ENCODE data around the gene ECEL1.

The ECEL1 gene

DNA sequence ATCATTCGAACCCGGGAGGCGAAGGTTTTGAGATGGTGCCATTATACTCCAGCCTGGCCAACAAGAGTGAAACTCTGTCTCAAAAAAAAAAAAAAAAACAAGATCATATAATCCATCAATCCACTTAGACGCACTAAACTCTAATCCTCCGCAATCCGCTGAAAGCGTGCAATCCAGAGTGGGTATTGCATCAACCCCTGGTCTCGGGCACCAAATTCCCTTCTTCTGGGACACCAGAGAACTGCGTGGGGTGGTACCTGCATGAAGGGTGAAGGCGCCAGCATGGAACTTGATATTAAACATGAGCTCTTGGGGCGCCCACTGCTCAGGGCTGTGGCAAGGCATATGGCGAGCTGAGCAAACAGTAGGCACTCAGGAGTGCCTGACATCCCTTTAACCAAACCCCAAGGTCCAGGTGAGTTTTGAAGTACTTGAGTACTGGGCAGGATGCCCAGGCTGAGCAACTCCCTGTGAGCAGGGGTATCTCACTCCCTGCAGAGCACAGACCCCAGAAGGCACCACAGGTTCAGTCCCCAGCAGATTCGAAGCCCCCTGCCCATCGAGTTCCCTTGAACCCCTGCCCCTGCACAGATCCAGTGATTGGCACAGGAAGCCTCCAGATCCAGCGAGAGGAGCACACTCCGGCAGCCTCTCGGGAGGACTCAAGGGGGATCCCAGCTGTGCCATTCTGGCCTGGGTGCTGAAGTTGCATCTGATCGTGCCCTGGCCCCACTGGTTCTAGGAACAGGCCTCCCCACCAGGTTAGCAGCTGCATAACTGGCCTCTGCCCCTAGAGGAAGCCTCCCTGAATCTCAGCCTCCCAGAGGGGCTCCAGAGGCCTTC is 23.7 kb downstream of the ECEL1 start:
- no peak for TF ChIP-seq ZNF610 (tag by site-specific recombination; IDR thresholded peaks at IDR 0.05; ENCODE audit: borderline replicate concordance)
- no peak for TF ChIP-seq ZNF596 (tag by site-specific recombination; IDR thresholded peaks at IDR 0.05)
- TF ChIP-seq, protein P1, sequence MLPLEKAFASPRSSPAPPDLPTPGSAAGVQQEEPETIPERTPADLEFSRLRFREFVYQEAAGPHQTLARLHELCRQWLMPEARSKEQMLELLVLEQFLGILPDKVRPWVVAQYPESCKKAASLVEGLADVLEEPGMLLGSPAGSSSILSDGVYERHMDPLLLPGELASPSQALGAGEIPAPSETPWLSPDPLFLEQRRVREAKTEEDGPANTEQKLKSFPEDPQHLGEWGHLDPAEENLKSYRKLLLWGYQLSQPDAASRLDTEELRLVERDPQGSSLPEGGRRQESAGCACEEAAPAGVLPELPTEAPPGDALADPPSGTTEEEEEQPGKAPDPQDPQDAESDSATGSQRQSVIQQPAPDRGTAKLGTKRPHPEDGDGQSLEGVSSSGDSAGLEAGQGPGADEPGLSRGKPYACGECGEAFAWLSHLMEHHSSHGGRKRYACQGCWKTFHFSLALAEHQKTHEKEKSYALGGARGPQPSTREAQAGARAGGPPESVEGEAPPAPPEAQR (tag by site-specific recombination; IDR thresholded peaks at IDR 0.05), result no peak
- TF ChIP-seq, protein P2, sequence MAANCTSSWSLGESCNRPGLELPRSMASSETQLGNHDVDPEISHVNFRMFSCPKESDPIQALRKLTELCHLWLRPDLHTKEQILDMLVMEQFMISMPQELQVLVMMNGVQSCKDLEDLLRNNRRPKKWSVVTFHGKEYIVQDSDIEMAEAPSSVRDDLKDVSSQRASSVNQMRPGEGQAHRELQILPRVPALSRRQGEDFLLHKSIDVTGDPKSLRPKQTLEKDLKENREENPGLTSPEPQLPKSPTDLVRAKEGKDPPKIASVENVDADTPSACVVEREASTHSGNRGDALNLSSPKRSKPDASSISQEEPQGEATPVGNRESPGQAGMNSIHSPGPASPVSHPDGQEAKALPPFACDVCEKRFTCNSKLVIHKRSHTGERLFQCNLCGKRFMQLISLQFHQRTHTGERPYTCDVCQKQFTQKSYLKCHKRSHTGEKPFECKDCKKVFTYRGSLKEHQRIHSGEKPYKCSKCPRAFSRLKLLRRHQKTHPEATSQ (tag by site-specific recombination; IDR thresholded peaks at IDR 0.05), result no peak
- TF ChIP-seq, protein P3, sequence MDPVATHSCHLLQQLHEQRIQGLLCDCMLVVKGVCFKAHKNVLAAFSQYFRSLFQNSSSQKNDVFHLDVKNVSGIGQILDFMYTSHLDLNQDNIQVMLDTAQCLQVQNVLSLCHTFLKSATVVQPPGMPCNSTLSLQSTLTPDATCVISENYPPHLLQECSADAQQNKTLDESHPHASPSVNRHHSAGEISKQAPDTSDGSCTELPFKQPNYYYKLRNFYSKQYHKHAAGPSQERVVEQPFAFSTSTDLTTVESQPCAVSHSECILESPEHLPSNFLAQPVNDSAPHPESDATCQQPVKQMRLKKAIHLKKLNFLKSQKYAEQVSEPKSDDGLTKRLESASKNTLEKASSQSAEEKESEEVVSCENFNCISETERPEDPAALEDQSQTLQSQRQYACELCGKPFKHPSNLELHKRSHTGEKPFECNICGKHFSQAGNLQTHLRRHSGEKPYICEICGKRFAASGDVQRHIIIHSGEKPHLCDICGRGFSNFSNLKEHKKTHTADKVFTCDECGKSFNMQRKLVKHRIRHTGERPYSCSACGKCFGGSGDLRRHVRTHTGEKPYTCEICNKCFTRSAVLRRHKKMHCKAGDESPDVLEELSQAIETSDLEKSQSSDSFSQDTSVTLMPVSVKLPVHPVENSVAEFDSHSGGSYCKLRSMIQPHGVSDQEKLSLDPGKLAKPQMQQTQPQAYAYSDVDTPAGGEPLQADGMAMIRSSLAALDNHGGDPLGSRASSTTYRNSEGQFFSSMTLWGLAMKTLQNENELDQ (tag by site-specific recombination; IDR thresholded peaks at IDR 0.05; ENCODE audit: low read depth), result no peak
- no peak for TF ChIP-seq ZNF501 (tag by site-specific recombination; IDR thresholded peaks at IDR 0.05)
- TF ChIP-seq ZNF416 (tag by site-specific recombination; IDR thresholded peaks at IDR 0.05), result no peak
- TF ChIP-seq, protein P4, sequence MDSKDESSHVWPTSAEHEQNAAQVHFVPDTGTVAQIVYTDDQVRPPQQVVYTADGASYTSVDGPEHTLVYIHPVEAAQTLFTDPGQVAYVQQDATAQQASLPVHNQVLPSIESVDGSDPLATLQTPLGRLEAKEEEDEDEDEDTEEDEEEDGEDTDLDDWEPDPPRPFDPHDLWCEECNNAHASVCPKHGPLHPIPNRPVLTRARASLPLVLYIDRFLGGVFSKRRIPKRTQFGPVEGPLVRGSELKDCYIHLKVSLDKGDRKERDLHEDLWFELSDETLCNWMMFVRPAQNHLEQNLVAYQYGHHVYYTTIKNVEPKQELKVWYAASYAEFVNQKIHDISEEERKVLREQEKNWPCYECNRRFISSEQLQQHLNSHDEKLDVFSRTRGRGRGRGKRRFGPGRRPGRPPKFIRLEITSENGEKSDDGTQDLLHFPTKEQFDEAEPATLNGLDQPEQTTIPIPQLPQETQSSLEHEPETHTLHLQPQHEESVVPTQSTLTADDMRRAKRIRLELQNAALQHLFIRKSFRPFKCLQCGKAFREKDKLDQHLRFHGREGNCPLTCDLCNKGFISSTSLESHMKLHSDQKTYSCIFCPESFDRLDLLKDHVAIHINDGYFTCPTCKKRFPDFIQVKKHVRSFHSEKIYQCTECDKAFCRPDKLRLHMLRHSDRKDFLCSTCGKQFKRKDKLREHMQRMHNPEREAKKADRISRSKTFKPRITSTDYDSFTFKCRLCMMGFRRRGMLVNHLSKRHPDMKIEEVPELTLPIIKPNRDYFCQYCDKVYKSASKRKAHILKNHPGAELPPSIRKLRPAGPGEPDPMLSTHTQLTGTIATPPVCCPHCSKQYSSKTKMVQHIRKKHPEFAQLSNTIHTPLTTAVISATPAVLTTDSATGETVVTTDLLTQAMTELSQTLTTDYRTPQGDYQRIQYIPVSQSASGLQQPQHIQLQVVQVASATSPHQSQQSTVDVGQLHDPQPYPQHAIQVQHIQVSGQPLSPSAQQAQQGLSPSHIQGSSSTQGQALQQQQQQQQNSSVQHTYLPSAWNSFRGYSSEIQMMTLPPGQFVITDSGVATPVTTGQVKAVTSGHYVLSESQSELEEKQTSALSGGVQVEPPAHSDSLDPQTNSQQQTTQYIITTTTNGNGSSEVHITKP (tag by site-specific recombination; IDR thresholded peaks at IDR 0.05), result no peak
- TF ChIP-seq SETDB1 (IDR thresholded peaks at IDR 0.05; ENCODE audit: insufficient read length, low read length), result no peak
- no peak for TF ChIP-seq ZNF48 (tag by site-specific recombination; IDR thresholded peaks at IDR 0.05)
- no peak for TF ChIP-seq TRIM28 (IDR thresholded peaks at IDR 0.05; ENCODE audit: borderline replicate concordance, low read length)
- TF ChIP-seq, protein P5, sequence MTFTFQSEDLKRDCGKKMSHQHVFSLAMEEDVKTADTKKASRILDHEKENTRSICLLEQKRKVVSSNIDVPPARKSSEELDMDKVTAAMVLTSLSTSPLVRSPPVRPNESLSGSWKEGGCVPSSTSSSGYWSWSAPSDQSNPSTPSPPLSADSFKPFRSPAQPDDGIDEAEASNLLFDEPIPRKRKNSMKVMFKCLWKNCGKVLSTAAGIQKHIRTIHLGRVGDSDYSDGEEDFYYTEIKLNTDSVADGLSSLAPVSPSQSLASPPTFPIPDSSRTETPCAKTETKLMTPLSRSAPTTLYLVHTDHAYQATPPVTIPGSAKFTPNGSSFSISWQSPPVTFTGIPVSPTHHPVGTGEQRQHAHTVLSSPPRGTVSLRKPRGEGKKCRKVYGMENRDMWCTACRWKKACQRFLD (tag by site-specific recombination; IDR thresholded peaks at IDR 0.05), result no peak
- no peak for TF ChIP-seq ZNF426 (tag by site-specific recombination; IDR thresholded peaks at IDR 0.05)
- TF ChIP-seq, protein P6, sequence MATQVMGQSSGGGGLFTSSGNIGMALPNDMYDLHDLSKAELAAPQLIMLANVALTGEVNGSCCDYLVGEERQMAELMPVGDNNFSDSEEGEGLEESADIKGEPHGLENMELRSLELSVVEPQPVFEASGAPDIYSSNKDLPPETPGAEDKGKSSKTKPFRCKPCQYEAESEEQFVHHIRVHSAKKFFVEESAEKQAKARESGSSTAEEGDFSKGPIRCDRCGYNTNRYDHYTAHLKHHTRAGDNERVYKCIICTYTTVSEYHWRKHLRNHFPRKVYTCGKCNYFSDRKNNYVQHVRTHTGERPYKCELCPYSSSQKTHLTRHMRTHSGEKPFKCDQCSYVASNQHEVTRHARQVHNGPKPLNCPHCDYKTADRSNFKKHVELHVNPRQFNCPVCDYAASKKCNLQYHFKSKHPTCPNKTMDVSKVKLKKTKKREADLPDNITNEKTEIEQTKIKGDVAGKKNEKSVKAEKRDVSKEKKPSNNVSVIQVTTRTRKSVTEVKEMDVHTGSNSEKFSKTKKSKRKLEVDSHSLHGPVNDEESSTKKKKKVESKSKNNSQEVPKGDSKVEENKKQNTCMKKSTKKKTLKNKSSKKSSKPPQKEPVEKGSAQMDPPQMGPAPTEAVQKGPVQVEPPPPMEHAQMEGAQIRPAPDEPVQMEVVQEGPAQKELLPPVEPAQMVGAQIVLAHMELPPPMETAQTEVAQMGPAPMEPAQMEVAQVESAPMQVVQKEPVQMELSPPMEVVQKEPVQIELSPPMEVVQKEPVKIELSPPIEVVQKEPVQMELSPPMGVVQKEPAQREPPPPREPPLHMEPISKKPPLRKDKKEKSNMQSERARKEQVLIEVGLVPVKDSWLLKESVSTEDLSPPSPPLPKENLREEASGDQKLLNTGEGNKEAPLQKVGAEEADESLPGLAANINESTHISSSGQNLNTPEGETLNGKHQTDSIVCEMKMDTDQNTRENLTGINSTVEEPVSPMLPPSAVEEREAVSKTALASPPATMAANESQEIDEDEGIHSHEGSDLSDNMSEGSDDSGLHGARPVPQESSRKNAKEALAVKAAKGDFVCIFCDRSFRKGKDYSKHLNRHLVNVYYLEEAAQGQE (tag by site-specific recombination; IDR thresholded peaks at IDR 0.05), result no peak
- TF ChIP-seq, protein P7, sequence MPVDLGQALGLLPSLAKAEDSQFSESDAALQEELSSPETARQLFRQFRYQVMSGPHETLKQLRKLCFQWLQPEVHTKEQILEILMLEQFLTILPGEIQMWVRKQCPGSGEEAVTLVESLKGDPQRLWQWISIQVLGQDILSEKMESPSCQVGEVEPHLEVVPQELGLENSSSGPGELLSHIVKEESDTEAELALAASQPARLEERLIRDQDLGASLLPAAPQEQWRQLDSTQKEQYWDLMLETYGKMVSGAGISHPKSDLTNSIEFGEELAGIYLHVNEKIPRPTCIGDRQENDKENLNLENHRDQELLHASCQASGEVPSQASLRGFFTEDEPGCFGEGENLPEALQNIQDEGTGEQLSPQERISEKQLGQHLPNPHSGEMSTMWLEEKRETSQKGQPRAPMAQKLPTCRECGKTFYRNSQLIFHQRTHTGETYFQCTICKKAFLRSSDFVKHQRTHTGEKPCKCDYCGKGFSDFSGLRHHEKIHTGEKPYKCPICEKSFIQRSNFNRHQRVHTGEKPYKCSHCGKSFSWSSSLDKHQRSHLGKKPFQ (tag by site-specific recombination; IDR thresholded peaks at IDR 0.05), result no peak
- TF ChIP-seq ZNF114 (tag by site-specific recombination; IDR thresholded peaks at IDR 0.05), result no peak
- no peak for TF ChIP-seq ZNF2 (tag by site-specific recombination; IDR thresholded peaks at IDR 0.05)
- Histone ChIP-seq H3K27ac (ENCODE audit: extremely low read depth, low read depth, low read length) (no peak overlapping the region), H3K36me3 (ENCODE audit: control insufficient read depth in 2 of 2, insufficient read depth in 1 of 2, low read length in 2 of 2) (no peaks in the 10 kb centered on the region), H3K9me3 (ENCODE audit: control insufficient read depth, insufficient read depth, low read depth, low read length) (no peaks in the 10 kb centered on the region), H3K4me1 (ENCODE audit: control insufficient read depth, insufficient read depth, low read length) (no peaks in the 10 kb centered on the region), H3K4me3 (ENCODE audit: low read depth, low read length) (no peak overlapping the region)
- CTCF ChIA-PET, result interaction anchor here (0.7 to 2.3 kb wide), 5 partner anchors 9 to 58 kb away, joined by 3 to 9 read pairs (median 7); partner anchors contain the start of gene PRSS56
- POLR2A ChIA-PET, result interaction anchor here (0.6 to 1.3 kb wide), 3 partner anchors 10 to 930 kb away, joined by 3 to 5 read pairs (median 5); no protein-coding TSS in a partner anchor

Data from HEK293 (cell line).